ENCODE measurements around the gene CMIP.
A peak's percentile ranks its signal among the peaks of the same experiment; 100 is the strongest.

CMIP gene

DNA sequence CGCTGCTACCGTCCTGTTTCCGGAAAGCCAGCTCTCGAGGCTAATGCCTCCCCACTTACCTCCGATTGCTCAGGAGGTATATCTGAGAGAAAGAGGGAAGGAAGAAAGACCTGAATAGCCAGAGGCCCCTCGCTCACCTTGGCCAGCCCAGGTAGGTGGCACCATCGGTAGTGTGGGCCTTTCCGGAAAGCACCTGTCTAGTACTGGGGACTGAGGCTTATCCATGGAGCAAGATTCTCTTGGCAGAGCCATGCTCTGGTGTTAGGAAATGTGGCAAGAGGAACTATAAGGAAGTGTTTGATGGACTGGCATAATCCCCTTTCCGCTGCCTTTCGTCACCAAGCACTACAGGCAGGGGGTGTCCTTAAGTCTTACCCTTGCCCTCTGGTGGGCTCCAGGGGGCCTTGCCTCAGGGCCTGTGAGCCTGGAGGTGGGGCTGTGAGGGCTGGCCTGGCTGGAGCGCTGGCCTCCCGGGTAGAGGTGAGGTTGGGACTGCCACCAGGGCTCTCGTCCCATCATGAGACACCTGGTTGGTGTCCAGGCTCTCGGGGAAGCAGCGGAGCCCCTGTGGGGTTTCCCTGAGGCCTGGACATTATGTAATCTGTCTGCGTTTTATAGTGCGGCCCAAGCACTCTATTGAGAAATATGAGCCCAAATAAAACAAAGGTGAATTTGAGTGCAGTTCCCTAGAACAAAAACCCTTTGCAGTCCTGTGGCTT is 2.9 kb downstream of the CMIP start:
- DNase-seq: peak; percentile 25

DNA sequence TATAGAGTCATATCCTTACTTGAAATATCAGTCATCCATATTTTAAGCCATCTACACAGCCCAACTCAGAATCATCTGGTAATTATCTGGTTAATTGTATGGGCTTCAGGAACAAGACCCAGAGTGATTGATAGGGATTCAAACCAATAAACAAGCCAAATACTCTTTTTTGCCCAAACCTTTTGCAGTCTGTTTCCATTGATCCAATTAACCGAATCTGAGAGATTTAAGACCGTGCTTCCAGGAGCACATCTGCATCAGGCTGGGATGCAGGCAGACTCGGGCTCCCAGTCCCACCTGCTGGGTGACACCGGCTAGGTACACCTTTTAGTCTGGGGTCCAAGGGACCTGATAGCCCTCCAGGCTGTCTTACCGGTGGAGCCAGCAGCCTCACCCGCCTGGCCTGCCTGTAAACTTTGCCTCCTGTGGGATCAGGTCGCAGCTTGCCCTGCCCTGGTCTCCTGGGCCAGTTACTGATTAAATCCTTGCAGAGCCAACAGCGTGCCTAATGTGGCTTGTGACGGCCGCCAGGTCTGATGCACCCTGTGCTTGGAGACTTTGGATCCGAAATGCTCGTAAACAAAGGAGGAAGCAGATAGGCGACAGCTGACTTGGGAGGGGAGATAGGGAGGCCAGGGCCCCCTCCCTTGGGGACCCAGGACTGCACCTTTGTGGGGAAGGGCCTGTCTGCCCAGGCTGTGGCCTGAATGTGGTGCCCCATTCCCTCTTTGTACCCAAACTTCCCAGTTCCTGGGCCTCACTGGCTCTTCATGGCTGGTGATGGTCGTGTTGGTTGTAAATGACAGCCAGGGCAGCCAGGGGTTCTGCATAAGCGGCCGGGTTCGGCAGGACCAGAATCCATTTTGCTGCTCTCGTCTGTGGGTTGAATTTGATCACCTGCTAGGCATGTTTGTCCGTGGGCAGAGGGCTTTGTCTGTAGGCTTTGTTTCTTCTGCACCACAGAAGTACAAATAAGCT is 3.8 kb downstream of the CMIP start:
- peak; percentile 24 for DNase-seq

DNA sequence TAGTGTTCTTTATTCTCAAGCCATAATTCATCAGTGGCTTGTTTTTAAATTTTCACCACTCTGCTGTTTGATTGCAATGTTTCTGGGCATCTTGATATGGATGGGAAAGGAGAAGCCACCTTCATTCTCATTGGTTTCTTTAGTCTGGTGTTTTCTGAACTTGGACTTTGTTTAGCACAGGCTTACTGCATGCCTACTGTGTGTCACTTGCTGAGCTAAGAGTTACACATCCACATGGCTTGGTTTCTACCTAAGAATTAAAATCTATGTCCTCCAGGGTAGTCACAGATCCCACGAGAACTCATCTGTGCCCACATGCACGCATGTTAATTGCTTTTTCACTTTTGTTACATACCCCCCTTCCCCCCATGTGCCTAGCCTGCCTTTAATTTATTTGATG is 4.6 kb downstream of the CMIP start:
- DNase-seq: no peak

DNA sequence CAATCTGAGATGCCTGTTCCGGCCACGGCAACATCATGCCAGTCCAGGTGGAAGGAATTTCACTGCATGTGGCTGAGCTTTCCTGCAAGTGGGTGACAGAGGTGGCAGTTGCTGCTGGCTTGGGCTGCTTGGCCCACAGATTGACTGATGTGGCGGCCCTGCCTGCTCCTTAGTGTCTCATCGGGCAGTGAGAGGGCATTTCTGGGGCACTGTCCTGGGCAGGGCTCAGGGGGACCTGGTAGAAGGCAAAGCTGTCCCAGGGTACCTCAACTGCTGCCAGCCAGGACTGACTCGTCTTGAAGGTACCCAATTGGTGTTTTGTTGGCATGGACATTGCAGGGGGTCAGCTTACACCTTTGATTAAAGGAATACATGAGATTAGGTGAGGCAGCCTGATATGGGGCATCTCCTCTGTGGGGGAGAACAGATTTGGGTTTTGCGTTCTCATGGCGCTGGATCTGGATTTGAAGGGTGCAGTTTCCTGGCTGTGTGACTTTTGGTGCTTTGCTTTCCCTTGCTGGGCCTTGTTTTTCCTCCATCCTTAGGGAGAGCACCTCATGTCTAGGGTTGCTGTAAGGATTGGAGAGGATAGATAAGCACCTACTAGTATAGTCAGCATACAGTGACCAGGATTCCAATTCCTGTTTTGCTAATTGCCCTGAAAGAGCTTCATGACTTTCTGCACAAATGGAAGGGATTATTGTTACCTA is 5.4 kb downstream of the CMIP start:
- no peak for DNase-seq

DNA sequence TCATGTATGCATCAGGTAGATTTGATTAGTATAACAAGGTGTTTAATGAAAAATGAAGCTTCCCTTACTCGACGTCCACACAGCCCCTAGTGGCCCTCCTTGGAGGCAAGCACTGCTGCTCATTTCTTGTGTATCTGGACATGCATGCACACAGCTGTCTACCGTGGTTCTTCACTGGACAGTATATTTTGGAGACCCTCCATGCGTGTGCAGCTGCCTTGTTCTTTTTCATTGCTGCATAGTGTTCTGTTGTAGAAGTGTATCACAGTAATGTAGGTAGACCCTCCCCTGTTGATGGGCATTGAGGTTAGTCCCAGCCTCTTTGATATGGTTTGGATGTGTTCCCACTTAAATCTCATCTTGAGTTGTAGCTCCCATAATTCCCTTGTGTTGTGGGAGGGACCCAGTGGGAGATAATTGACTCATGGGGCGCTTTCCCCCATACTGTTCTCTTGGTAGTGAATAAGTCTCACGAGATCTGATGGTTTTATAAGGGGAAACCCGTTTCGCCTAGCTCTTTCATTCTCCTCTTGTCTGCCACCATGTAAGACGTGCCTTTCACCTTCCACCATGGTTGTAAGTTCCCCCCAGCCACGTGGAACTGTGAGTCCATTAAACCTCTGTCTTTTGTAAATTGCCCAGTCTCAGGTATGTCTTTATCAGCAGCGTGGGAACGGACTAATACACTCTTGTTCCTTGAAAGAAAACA is 6.3 kb downstream of the CMIP start:
- DNase-seq: no peak

DNA sequence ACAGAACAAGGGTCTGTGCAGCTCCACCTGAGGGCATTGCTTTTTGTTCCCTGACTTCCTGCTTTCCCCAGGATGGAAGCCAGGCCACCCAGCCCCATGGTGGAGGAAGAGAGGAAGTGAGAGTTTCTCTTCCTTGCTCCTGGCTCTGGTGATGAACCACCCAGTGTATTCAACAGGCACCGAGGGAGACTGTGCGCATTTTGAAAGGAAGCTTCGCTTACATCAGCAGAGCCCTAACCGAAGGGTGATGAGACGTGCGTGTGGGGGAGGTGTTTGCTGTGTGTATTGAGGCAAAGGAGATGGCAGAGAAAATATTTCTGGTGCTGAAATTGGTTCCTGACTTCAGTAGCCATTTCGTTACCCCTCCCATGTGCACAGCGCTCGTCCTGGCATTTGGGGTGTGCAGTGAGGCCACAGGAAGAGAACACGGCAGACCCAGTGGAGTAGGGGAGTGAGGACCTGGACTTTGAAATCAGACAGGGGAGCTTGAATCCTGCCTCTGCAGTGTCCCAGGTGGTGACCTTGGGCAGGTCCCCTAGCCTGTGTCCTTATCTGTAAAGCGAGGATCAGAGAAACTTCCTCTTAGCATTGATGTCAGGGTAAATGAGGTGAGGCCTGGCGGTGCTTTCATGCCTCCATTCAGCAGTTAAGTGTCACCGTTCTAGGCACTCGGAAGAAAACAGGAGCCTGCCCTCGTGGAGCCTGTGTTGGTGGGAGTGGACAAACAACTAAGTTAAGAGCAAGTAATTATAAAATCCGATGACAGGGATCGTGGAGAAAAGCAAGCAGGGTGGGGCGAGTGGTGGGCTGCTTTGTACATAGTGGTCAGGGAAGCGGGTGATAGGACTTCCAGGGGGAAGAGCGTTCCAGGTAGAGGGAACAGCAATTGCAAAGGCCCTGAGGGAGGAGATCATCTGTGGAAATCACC is 7.4 kb downstream of the CMIP start:
- no peak for DNase-seq

DNA sequence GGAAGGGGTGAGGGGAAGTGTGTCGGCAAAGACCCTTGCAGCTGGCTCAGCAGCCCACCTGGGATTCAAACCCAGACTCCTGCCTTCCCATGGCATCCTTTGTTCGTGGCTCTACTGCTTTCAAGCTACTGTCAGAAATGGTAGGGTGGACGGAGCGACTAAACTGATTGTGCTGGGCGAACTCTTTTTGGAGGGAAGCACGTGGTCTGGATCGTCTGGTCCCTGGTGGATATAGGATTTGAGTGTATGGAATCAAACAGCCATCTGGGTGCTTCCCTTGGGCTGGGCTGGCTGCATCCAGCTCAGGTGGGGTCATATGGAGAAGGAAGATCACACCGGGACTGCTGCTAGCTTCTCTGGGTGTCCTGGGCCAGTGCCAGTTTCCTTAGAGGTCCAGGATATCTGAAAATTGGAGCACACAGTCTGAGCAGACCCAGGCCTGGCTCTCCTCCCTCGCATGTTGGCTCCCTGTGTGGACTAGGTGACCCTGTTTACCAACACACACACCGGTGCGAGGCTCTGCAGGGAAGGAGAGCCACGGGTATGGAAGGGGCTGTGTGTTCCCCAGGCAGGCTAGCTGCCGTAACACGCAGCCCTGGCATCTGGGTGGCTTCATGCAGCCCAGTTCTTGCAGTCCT is 8.6 kb downstream of the CMIP start:
- no peak for DNase-seq

DNA sequence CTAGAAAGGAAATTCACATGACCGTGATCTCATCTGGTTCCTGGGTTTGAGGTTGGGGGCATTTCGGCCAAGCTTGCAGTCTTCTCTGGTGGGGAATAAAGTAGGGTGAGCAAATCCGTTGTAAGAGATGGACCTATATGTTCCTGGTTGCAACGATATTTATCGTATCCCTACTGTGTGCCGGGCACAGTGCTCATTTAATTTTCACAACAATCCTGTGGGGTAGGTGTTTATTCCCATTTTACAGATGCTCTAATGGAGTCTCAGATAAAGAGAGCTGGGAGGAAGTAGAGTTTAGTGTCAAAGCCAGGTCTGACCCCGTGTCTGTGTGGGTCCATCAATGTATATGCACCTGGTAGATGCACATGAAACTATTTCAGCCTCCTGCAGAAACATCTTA is 9.4 kb downstream of the CMIP start:
- DNase-seq: no peak

DNA sequence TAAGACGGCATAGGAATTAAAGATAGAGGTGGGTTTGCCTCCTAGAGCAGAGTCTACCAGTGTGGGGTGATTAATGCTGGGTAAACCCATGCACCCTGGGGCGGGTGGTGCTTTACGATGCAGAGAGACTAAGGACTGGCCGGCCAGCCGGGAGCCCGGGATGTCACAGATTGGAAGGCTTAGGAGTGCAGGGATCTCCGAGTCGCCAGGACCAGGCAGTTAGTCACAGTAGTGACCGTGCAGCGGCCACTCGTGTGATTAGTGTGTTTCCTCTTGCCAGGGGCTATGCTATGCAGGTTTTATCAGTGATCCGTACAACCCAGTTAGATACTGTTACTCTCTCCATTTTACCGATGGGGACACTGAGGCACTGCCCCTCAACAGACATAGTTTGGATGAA is 10.4 kb downstream of the CMIP start:
- no peak for DNase-seq

DNA sequence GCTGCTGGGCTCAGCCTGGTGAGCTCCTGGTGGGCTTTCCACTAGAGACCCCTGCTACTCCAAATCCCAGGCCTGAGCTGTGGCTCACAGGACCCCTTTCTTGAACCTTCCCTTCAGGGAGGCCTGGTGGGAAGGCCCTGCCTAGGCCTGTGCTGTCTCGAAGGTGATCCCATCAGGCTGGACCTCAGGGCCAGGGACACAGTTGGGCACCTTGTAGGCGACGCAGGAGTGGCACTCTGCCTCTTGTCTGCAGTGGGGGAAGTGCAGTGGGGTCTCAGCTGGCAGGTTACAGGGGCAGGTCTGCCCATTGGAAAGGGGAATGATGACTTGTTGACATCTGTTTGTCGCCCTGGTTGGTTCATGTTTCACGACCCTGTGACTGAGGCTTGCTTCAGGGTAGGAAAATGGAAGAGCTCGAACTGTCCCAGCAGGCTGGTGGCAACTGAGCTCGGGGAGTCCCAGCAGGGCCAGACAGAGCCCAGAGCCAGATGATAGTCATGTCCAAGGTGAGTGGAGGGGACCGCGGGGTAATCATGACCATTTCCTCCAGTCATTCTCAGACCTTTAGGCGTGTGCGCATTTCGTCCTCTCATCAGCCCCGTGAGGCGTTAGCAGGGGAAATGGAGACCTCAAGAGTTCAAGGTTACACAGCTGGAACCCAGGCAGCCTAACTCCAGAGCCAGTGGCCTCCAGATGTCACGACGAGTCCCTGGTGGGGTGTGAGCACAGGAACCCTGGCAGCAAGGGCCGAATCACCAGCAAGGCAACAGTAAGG is 11.3 kb downstream of the CMIP start:
- DNase-seq: no peak

DNA sequence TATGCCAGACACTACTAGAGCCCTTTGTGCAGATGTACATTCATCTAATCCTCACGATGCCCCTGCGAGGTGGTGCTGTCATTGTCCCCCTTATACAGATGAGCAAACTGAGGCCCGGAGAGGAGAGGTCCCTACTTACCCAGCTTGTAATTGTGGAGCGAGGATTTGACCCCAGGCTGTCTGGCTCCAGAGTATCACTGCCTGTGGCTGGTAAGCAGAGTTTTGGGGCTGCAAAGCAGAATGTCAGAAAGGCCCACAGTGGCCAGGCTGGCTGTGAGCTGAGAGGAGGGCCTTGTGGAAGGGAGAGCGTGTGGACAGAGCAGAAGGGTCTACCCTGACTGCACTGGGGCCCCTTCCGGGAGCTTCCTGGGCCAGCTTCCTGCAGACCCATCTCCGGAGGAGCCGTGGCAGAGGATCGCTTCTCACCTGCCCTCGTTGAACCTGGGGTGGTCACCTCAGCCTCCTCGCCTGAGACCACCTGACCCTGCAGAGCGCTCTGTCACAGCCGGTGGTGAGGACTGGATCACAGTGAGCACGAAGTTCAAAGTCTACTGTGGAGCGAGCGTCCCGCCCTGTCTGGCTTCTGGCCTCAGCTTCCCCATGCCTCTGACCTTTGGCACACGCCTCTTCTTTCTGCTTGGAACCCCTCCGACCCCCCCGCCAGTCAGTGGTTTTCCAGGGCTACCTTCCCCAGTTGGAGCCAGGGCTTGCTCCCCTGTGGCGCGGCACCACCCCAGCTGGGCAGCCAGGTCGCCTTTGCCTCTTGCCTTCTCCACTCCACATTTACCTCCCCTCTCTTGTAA is 12.1 kb downstream of the CMIP start:
- DNase-seq: no peak

DNA sequence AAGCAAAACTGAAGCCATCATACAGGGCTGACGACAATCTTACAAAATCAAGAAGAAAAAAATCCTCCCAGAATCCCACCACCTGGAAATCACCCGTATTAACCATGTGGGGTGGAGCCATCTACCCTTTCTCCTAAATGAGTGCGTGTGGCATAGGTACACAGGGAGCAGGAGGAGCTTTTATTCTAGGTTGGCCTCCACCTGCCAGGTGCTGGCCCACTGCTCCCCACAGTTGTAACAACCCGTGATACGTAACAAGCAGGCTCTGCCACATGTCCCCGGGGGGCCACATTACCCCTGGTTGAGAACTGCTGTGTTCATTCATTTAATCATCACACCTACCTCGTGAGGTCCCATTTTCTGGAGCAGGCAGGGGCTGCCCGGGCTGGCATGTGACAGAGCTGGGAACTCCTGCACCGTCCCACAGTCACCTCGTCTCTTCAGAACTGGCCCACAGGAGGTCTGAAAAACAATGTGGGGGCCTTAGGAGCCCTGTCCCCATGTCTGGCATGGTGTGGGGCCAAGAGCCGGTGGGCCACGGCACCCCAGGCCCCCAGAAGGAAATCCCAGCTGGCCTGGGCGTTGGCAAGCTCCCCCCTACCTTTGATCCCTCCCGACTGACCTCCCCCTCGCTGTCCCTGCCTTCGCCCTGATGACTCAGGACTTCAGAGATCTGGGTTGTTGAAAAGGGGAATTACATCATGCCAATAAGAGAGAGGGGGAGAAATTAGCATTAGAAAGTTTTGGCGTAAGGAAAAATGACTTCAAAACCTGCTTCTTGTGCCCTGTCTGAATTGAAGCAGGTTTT is 12.9 kb downstream of the CMIP start:
- no peak for DNase-seq

DNA sequence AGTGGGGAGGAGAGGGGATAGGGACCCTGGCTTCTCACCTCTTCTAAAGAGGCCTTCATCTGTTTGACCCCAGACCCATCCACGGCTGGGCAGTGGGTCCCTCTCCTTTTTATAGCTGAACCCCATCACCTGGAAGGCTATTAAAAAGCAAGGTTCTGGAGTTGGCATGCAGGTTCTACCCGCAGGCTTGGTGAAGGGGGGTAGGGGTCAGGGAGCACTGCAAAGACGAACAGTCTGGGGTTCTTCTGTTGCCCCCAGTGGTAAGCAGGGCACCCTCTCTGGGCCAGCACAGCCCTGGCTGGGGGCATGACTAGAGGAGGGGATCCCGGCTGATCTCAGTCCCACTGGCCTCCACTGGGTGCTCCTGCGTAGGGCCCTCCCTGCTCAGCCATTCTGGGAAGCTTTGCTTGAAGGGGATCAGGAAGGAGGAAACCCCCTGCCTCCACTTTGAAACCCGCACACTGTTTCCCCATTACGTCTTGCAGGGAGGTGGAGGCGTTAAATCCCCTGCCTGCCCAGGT is 13.6 kb downstream of the CMIP start:
- no peak for DNase-seq

DNA sequence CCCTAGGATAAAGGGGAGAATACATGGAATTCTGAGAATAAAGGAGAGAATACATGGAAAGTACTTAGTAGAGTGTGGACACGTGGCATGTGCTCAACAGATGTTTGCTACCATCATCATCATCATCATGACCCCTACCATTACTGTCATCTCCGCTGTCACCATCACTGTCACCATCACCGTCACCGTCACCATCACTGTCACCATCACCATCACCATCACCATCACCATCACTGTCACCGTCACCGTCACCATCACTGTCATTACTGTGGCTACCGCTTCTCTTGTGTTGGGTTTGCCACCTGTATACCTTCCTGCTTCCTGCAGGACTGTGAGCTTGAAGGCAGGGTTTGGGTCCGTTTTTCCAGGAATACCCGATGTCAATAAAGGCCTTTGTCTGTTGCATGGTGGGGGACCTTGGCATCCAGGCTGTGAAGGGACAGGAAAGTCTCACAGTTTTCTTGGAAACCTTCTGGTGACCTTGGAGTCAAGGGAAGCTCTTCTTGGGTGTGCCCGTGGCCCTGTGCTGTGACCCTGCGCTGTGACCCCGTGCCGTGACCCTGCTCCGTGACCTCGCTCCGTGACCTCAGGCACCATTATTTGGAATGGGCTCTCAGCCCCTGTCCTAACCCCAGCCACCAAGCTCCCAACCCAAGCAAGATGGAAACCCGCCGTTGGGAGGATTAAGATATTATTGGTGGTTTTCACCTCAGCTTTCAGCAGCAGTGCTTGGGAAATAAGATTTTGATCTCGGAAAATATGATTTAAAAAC is 14.4 kb downstream of the CMIP start:
- DNase-seq: no peak

DNA sequence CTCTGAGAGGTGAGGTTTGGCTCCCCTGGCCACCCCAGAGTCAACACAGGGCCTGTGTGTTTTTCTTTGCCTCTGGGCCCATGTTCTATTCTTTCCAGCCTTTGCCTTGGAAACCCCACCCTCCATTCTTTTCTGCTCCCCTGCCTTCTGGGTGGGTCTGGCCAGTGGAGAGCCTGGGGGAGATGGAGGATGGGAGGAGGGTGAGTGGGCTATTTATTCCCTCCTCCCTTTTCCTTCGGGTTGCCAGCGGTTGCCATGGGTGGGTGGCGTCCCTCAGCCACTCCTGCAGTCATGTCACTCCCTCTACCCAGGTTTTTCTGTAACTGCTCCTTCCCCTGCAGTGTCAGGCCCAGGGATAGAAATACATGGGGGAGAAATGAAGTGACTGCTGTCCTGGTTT is 15.5 kb downstream of the CMIP start:
- DNase-seq: no peak

DNA sequence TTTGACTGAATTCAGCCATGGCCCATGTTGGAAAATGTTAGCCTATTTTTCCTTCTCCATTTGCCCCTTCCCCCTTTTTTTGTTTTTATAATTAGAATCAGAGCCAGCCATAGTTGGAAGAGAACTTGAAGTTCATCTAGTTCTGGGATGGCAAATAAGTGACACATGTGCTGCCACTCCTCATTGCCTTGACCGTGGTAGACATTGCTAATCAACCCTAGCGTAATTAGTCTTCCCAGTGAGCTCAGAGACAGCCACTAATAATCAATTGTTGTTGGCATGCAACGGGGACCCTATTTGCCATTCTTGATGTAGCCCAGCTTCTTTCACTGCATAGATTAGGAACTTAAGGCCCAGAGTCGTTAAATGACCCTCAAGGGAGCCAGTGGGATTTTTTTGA is 16.6 kb downstream of the CMIP start:
- DNase-seq: no peak

DNA sequence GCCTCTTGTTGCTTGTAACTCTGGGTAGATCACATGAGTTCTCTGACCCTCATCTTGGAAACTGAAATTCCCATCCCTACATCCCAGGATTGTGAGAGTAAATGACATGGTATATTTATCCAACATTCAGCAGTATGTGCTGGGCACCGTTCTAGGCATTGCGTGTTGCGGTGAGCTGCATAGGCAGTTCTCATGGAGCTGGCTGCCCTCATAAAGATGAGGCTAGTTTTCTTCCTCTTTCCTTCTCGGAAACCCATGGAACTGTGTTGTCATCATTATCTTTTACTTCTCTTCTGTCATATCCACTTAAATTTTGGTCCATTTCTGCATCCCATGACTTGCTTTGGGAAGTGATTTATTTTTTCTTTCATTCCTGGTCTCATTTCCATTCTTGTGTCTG is 17.2 kb downstream of the CMIP start:
- DNase-seq: no peak

DNA sequence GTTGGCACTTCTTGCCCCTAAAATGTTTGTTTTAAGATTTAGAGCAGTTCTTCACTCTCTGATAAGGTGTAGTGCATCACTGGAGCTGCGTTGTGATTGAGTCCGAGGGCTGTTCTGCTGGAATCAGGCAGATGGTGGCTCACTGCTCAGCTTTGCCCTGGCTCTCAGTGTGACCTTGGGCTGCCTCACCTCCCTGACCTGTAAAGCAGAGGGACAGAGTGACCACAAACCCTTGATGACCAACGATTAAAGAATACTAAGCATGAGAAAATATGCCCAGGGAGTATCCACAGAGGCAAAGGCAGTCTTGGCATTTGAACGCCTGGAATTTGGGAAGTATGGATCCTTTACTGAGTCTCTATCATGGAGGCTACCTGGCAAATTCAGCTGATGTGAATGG is 18.1 kb downstream of the CMIP start:
- no peak for DNase-seq
